Stimulated activated CD4-positive, alpha-beta T cell treated with anti-CD3 and anti-CD28 coated beads, Interleukin-2, amount 100 ng/mL, for 4 hours (primary cell): ENCODE data around the gene CD74.
"Not testable (repeated sequence)": the region's sequence is repeated elsewhere in the genome, so short reads cannot be mapped to it uniquely, and the experiment has no call there.

Experiments used
- DNase-seq: peaks from one replicate; pipeline ENCODE4 v3.0.0-alpha.2; 2020; ENCODE audit warnings: low read depth

CD74 gene

GRCh38 chr5:150412319-150413175 is at the start of gene CD74:
TSS of gene CD74 (minus strand) at chr5:150412910. CDS start at chr5:150412749, 161 bp downstream.
- DNase-seq: peak; percentile 86

- no peak for DNase-seq
Measured at GRCh38 chr5:150461231-150461630, 48.5 kb upstream of the CD74 start.

GRCh38 chr5:150460781-150461180 is 48.1 kb upstream of the CD74 start:
- no peak for DNase-seq

- DNase-seq: peak; percentile 82
Measured at GRCh38 chr5:150458802-150459557, 46.3 kb upstream of the CD74 start.

GRCh38 chr5:150457562-150458240 is 45.0 kb upstream of the CD74 start:
- DNase-seq: no peak

- DNase-seq: no peak
Measured at GRCh38 chr5:150457121-150457520, 44.4 kb upstream of the CD74 start.

- DNase-seq: no peak
Measured at GRCh38 chr5:150454492-150455229, 42.0 kb upstream of the CD74 start.

GRCh38 chr5:150454027-150454426 is 41.3 kb upstream of the CD74 start:
- not testable (repeated sequence) for DNase-seq

GRCh38 chr5:150452914-150453313 is 40.2 kb upstream of the CD74 start:
- no peak for DNase-seq

- no peak for DNase-seq
Measured at GRCh38 chr5:150451594-150451993, 38.9 kb upstream of the CD74 start.

GRCh38 chr5:150449517-150450339 is 37.0 kb upstream of the CD74 start, which contains the start of gene RPS14:
TSS of gene RPS14 (minus strand) at chr5:150449739. CDS start at chr5:150447733, 2,006 bp downstream.
- DNase-seq: peak; percentile 93

- DNase-seq: no peak
Measured at GRCh38 chr5:150448952-150449516, 36.3 kb upstream of the CD74 start.

GRCh38 chr5:150448334-150448733 is 35.6 kb upstream of the CD74 start:
- no peak for DNase-seq

- DNase-seq: no peak
Measured at GRCh38 chr5:150447188-150447587, 34.5 kb upstream of the CD74 start.

- no peak for DNase-seq
Measured at GRCh38 chr5:150446583-150446982, 33.9 kb upstream of the CD74 start.

- DNase-seq: no peak
Measured at GRCh38 chr5:150446088-150446487, 33.4 kb upstream of the CD74 start.

- no peak for DNase-seq
Measured at GRCh38 chr5:150444770-150445169, 32.1 kb upstream of the CD74 start.

GRCh38 chr5:150443242-150444075 is 30.7 kb upstream of the CD74 start:
- no peak for DNase-seq

- DNase-seq: no peak
Measured at GRCh38 chr5:150442699-150443080, 30.0 kb upstream of the CD74 start.
